D721Med (cell line): ENCODE results near the gene FOXQ1.

ENCODE experiments used
- DNase-seq: peaks from one replicate; pipeline ENCODE4 v3.0.0; 2011; ENCODE audit warnings: low spot score; ENCODE audit not compliant: insufficient read length
- FAIRE-seq: peaks from 2 replicates; lab custom pipeline; 2011; peaks lifted over from hg19 to GRCh38; lab: Jason Lieb, UNC
- TF ChIP-seq, protein P1 (sequence below): IDR thresholded peaks from 2 replicates; pipeline ENCODE4 v1.5.1; 2012; ENCODE audit warnings: mild to moderate bottlenecking, control low read depth; ENCODE audit not compliant: insufficient read depth; ENCODE audit errors: missing control alignments

FOXQ1 gene

DNA sequence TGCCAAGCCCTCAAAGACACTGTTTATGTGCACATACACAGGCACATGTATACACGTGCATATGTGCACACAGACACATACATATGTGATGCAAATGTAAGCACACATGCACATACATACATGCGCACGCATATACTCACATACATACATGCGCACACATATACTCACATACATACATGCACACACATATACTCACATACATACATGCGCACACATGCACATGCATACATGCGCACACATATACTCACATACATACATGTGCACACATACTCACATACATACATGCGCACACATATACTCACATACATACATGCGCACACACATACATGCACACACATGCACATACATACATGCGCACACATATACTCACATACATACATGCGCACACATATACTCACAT, 20.5 kb upstream of the FOXQ1 start:
- no peak for FAIRE-seq
- TF ChIP-seq, protein P1, sequence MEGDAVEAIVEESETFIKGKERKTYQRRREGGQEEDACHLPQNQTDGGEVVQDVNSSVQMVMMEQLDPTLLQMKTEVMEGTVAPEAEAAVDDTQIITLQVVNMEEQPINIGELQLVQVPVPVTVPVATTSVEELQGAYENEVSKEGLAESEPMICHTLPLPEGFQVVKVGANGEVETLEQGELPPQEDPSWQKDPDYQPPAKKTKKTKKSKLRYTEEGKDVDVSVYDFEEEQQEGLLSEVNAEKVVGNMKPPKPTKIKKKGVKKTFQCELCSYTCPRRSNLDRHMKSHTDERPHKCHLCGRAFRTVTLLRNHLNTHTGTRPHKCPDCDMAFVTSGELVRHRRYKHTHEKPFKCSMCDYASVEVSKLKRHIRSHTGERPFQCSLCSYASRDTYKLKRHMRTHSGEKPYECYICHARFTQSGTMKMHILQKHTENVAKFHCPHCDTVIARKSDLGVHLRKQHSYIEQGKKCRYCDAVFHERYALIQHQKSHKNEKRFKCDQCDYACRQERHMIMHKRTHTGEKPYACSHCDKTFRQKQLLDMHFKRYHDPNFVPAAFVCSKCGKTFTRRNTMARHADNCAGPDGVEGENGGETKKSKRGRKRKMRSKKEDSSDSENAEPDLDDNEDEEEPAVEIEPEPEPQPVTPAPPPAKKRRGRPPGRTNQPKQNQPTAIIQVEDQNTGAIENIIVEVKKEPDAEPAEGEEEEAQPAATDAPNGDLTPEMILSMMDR: no peak
- no peak for DNase-seq

DNA sequence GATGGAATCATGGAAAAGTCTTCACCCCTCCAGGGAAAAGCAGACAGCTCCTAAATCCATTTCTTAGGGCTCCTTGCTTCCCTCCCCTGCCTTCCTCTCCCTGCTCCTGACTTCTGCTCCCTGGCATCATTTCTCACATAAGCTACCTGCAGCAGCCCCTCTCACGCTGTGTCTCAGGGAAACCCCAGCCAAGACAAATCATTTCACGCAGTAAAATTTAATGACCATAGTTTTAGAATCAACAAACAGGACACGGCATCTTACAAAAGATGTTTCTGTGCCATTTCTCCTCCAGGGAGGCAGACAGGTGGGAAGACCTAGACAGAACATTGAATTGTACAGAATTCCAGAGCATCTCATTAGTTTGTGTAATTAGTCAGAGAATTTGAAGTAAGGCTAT, 16.5 kb upstream of the FOXQ1 start:
- TF ChIP-seq, protein P1: no peak
- FAIRE-seq (no peak), DNase-seq (no peak)

DNA sequence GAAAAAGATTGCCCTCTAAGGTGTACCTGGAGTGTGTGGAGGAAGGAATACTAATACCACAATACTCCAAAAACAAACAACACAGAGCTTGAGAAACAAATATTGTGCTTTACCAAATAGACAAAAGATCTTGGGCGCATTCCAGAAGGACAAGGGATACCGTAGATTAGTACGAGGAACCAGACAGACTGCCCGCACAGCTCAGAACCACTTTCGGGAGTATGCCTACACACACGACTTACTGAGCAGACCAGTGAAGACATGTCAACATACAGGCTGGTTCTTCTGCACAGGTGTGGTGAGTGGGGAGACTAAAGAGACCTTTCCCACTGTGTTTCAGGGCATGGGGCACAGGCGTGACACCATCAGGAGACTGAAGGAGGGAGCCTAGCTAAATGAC, 15.8 kb upstream of the FOXQ1 start:
- TF ChIP-seq, protein P1: no peak
- no peak for FAIRE-seq
- DNase-seq: no peak

DNA sequence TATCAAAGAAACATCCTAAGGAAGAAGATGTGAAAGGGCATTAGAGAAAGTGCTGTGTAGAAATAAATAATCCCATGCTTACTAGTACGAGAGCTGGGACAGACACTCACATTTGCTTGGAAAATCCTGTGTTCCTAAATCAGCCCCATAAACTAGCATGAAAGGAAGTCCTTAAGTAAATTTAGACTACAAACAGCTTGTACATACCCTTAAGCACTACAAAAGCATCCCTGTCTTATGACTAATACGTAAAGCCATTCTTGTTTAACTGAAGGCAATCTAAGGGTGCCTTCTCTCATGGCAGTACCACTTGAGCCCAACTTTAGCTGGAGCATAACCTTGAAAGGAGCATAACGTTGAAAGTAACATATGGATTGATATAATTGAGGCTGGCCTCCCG, 15.4 kb upstream of the FOXQ1 start:
- DNase-seq: no peak
- TF ChIP-seq, protein P1: no peak
- no peak for FAIRE-seq

DNA sequence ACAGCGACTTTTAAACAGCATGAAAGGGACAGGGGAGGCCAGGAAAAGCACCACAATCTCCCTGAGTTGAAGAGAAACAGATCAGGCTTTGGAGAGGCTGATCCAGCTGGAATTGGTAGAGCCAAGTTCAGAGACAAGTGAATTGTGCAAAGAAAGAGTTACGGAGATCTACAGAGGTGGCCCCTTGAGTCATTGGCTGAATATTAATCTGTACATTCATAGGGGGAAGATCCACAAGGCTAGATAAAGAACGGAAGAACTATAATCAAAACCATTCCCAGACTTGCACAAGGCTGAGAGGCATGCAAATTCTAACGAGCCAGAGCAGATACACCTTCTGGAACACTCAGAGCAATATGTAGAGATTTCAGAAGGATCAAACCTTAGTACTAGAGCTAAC, 14.2 kb upstream of the FOXQ1 start:
- FAIRE-seq (no peak), DNase-seq (no peak)
- TF ChIP-seq, protein P1: no peak

DNA sequence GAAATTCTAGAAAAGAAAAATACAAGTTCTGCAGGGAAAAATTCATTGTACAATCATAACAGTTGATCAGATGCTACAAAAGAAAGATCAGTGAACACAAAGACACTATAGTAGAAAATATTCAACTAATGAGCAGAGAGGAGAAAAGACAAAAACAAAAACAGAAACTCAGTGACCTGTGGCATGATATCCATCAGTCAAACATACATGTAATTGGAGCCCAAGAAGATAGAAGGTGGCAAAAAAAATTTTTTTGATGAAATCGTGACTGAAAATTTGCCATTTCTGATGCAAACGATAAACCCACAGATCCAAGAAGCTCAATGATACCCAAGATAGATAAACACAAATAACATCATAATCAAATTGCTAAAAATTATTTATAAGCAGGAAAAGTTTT, 13.1 kb upstream of the FOXQ1 start:
- FAIRE-seq: no peak
- TF ChIP-seq, protein P1: no peak
- DNase-seq: no peak

DNA sequence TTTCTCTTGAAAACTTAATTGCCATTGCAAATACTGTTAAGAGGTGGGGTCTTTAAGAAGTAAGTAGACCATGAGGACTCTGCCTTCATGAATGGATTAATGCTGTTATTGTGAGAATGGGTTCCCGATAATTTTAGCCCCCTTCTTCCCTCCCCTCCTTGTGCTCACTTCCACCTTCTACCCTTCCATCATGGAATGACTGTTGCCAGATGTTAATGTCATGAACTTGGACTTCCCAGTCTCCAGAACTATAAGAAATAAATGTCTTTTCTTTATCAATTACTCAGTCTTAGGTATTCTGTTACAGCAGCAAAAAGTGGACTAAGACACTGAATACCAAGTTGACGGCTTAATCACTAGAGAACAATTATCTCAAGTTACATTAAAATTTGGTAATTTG, 5.8 kb upstream of the FOXQ1 start:
- TF ChIP-seq, protein P1: no peak
- no peak for FAIRE-seq
- DNase-seq: no peak
